ENCODE data around the gene HAT1. TPM values are rescaled to one million over a fixed set of nuclear protein-coding genes. Genes with fewer than 3 reads are reported as not detected.
A peak's percentile ranks its signal among the peaks of the same experiment; 100 is the strongest.
"Not testable (repeated sequence)": the region's sequence is repeated elsewhere in the genome, so short reads cannot be mapped to it uniquely, and the experiment has no call there.

Gene HAT1
- total RNA-seq, 4 donors from 2014 or later = 18.8 to 32.7 (median 25.3) TPM

DNA sequence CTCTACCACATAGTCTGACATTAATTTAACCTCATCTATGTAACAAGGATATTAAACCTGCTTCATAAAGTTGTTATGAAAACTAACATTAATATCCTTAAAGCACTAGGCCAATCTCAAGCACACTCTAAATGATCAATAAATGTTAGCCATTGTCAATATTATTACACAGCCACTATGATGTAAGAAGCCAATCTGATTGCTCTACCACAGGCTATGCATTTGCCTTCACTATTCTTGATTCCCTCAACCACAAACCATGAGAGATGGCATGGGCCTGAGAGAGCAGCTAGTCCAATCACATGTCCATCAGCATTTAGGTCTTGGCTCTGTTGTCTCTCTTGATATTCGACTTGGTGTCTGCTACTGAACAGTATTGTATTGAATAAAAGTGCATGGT, 32.5 kb upstream of the HAT1 start:
- Histone ChIP-seq H3K4me3 (no peak overlapping the region), H3K27me3 (no peaks in the 10 kb centered on the region), H3K4me1 (peaks cover 0 to 17% (median 7%) of the 10 kb centered on the region in 4 donors), H3K27ac (no peak overlapping the region), H3K9me3 (no peaks in the 10 kb centered on the region), H3K36me3 (peaks cover 0 to 4% (median 0%) of the 10 kb centered on the region in 3 donors)
- TF ChIP-seq POLR2A (IDR thresholded peaks at IDR 0.05) (no peak), EP300 (IDR thresholded peaks at IDR 0.05) (no peak)
- TF ChIP-seq, protein P1, sequence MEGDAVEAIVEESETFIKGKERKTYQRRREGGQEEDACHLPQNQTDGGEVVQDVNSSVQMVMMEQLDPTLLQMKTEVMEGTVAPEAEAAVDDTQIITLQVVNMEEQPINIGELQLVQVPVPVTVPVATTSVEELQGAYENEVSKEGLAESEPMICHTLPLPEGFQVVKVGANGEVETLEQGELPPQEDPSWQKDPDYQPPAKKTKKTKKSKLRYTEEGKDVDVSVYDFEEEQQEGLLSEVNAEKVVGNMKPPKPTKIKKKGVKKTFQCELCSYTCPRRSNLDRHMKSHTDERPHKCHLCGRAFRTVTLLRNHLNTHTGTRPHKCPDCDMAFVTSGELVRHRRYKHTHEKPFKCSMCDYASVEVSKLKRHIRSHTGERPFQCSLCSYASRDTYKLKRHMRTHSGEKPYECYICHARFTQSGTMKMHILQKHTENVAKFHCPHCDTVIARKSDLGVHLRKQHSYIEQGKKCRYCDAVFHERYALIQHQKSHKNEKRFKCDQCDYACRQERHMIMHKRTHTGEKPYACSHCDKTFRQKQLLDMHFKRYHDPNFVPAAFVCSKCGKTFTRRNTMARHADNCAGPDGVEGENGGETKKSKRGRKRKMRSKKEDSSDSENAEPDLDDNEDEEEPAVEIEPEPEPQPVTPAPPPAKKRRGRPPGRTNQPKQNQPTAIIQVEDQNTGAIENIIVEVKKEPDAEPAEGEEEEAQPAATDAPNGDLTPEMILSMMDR (IDR thresholded peaks at IDR 0.05) = no peak
- 70 to 91% methylated on average over 1 of the region's 1 CpG for WGBS, 2 donors
- DNase-seq (ENCODE audit: low spot score in 2 of 2) = no peak

DNA sequence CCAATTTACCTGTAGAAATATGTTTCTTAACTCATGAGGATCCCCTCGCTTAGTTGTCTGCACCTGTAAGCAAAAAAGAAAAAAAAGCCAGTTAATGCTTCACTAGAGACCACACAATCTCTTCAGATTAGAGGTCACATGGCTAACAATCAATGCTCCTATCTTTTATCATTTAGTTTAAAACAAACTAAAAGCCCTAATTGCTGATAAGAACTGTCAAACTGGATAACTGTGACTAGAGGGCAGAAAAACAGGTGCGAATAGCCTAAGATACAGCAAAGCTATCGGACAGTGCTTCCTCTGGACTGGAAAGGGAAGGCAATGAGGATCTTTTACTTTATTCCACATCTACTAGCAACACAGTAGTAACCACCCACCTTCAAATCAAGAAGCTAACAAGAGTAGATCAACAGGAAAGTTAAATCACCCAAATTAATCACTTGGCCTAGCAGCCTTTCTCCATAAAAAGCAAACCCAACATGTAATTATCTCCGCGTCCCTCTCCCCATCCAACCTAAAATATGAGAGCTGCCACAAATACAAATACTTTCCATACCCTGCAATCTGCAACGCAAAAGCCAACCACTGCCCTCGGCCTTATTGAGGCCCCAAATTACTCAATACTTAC, 29.0 kb upstream of the HAT1 start:
- TF ChIP-seq, protein P1 (IDR thresholded peaks at IDR 0.05) = no peak
- no peak for TF ChIP-seq EP300 (IDR thresholded peaks at IDR 0.05)
- Histone ChIP-seq H3K9me3 (no peaks in the 10 kb centered on the region), H3K4me1 (peaks cover 0 to 26% (median 7%) of the 10 kb centered on the region in 4 donors), H3K27ac (peak overlapping the region in 3 of 4 donors; percentile 71 to 82 (median 74)), H3K27me3 (no peaks in the 10 kb centered on the region), H3K36me3 (peaks cover 0 to 4% (median 0%) of the 10 kb centered on the region in 3 donors), H3K4me3 (peak overlapping the region; percentile 63 to 90 (median 76))
- 39 to 52% methylated on average over 7 of the region's 7 CpGs for WGBS, 2 donors
- no peak for DNase-seq (ENCODE audit: low spot score in 2 of 2)

DNA sequence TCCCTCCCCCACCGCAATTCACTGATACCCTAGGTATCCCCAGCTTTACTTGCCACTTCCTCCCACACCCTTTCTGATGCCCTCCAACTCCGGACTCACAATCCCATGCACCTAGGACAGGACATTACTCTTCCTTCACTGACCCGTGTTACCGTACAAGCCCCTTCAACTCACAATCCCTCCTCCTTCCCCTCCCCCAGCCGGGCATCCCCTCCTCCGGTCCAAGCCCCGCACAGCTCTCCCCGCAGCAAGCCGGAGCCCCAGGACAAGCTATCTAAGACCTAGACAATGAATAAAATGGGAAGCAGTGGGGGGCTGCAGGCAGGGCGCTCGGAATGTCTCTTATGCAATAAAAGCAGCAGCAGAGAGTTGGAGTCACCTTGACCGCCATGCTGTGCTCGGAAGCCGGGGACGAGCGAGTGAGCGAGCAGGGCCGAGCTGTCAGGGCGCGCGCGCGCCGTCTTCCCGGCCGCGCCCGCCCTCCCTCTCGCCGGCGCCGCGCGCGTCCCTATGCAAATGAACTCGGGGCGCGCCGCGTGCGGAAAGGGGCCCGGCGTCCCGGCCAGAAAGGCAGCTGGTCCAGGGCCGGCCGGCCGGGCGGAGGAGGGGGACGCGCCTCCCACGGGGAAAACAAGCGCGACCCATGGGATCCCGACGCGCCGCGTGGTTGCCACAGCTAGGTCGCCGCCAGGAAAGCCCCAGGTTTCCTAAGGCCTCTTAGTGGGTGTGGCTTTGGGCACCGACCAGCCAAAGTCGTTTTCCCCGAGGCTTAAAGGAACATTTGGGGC, 28.2 kb upstream of the HAT1 start, which contains the start of gene SLC25A12:
TSS of gene SLC25A12 (minus strand) at position 421 of the 788 bp plus-strand sequence. CDS start at position 391, 30 bp downstream.
- Histone ChIP-seq H3K36me3 (peaks cover 0 to 4% (median 0%) of the 10 kb centered on the region in 3 donors), H3K27me3 (no peaks in the 10 kb centered on the region), H3K9me3 (no peaks in the 10 kb centered on the region), H3K27ac (peak within 1 kb of the TSS; percentile 50 to 82 (median 72)), H3K4me1 (peaks cover 0 to 26% (median 7%) of the 10 kb centered on the region in 4 donors), H3K4me3 (peak within 1 kb of the TSS; percentile 63 to 90 (median 76))
- DNase-seq (ENCODE audit: low spot score in 2 of 2) = peak; percentile 62 to 69
- WGBS, 2 donors = 0 to 1% methylated on average over 19 to 55 of the region's 63 CpGs
- TF ChIP-seq POLR2A (IDR thresholded peaks at IDR 0.05) = peak; percentile 25 to 27
- TF ChIP-seq, protein P1 (IDR thresholded peaks at IDR 0.05) = peak in 1 of 5 experiments; percentile 11
- TF ChIP-seq EP300 (IDR thresholded peaks at IDR 0.05) = peak in 1 of 2 donors; percentile 62

DNA sequence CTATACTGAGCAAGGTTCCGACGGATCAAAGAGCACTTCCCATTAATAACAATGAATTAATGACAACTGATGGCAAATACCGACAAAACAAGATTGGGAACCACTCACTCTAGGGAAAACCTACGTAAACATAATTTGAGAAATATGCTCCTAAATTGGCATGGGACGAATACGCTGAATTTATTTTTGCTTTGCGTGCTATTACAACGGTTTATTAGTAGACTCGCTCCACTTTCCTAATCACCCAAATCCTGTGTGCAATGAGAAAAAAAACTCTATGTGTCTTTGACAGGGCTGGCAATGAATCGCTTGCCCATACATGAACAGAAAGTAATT, 27.7 kb upstream of the HAT1 start:
- Histone ChIP-seq H3K4me3 (peak overlapping the region; percentile 63 to 90 (median 76)), H3K9me3 (no peaks in the 10 kb centered on the region), H3K4me1 (peaks cover 0 to 26% (median 7%) of the 10 kb centered on the region in 4 donors), H3K27ac (peak overlapping the region; percentile 50 to 82 (median 72)), H3K36me3 (peaks cover 0 to 4% (median 0%) of the 10 kb centered on the region in 3 donors), H3K27me3 (no peaks in the 10 kb centered on the region)
- DNase-seq (ENCODE audit: low spot score in 2 of 2) = no peak
- 26 to 34% methylated on average over 10 of the region's 10 CpGs for WGBS, 2 donors
- no peak for TF ChIP-seq EP300 (IDR thresholded peaks at IDR 0.05)
- TF ChIP-seq, protein P1 (IDR thresholded peaks at IDR 0.05) = no peak
- TF ChIP-seq POLR2A (IDR thresholded peaks at IDR 0.05) = no peak

DNA sequence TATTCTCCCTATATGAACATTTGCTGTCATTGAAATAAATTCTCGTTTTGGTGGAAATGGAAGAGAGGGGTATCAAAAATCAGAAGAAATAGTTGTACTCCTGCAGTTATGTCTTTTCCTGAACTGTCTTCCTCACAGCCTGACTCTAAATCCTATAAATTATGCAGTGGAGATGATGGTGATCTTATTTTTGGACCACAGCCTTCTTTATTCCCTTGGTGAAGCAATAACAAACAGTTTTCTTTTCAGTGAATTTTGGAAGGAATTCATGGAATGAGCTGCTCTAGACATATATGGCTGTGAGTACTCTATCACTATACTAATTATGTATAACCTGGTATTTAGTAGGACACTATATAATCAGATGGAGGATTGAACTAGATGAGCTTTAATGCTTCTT, 26.5 kb upstream of the HAT1 start:
- no peak overlapping the region for H3K27ac ChIP-seq
- TF ChIP-seq, protein P1 (IDR thresholded peaks at IDR 0.05) = no peak
- TF ChIP-seq POLR2A (IDR thresholded peaks at IDR 0.05) (no peak), EP300 (IDR thresholded peaks at IDR 0.05) (no peak)
- H3K27me3 ChIP-seq = no peaks in the 10 kb centered on the region
- H3K4me3 ChIP-seq = no peak overlapping the region
- 68 to 74% methylated on average over 1 of the region's 1 CpG for WGBS, 2 donors
- peaks cover 0 to 26% (median 7%) of the 10 kb centered on the region in 4 donors for H3K4me1 ChIP-seq
- DNase-seq (ENCODE audit: low spot score in 2 of 2) = no peak
- H3K36me3 ChIP-seq = no peaks in the 10 kb centered on the region
- no peaks in the 10 kb centered on the region for H3K9me3 ChIP-seq

DNA sequence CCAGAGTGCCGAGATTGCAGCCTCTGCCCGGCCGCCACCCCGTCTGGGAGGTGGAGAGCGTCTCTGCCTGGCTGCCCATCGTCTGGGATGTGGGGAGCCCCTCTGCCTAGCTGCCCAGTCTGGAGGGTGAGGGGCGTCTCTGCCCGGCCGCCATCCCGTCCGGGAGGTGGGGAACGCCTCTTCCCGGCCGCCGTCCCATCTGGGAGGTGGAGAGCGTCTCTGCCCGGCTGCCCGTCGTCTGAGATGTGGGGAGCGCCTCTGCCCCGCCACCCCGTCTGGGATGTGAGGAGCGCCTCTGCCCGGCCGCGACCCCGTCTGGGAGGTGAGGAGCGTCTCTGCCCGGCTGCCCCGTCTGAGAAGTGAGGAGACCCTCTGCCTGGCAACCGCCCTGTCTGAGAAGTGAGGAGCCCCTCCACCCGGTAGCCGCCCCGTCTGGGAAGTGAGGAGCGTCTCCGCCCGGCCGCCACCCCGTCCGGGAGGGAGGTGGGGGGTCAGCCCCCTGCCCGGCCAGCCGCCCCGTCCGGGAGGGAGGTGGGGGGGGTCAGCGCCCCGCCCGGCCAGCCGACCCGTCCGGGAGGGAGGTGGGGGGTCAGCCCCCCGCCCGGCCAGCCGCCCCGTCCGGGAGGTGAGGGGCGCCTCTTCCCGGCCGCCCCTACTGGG, 22.5 kb upstream of the HAT1 start:
- not testable (repeated sequence) for H3K4me3 ChIP-seq; H3K27me3 ChIP-seq; H3K27ac ChIP-seq; H3K4me1 ChIP-seq; DNase-seq (ENCODE audit: low spot score in 2 of 2); H3K36me3 ChIP-seq; H3K9me3 ChIP-seq
- 96 to 98% methylated on average over 13 to 26 of the region's 58 CpGs for WGBS, 2 donors
